22Rv1 (cell line): ENCODE data around the gene FABP3.

Experiments
- H3K27ac ChIP-seq: fragments of 450-650 bp; 2 replicates; pipeline ENCODE4 v1.5.1; 2017
- CTCF ChIP-seq: fragments of 450-650 bp; IDR thresholded peaks from 2 replicates; pipeline ENCODE4 v1.5.1; 2017; ENCODE audit warnings: mild to moderate bottlenecking
- ZFX ChIP-seq: fragments of 450-650 bp; IDR thresholded peaks from 2 replicates; pipeline ENCODE4 v1.6.1; 2017; ENCODE audit warnings: antibody characterized with exemption, borderline replicate concordance

Gene FABP3

GRCh38 chr1:31399976-31400375 is 27.1 kb upstream of the FABP3 start:
- no peak overlapping the region for H3K27ac ChIP-seq
- no peak for TF ChIP-seq ZFX
- no peak for TF ChIP-seq CTCF

- no peak for TF ChIP-seq CTCF
- TF ChIP-seq ZFX = no peak
- no peak overlapping the region for H3K27ac ChIP-seq
Measured at GRCh38 chr1:31398246-31398645, 25.4 kb upstream of the FABP3 start.

GRCh38 chr1:31397360-31398095 is 24.7 kb upstream of the FABP3 start:
- no peak overlapping the region for H3K27ac ChIP-seq
- no peak for TF ChIP-seq CTCF
- TF ChIP-seq ZFX = no peak

- H3K27ac ChIP-seq = no peak overlapping the region
- TF ChIP-seq CTCF (peak; percentile 45), ZFX (no peak)
Measured at GRCh38 chr1:31396633-31397351, 23.9 kb upstream of the FABP3 start.

GRCh38 chr1:31394584-31395193 is 21.8 kb upstream of the FABP3 start:
- TF ChIP-seq CTCF (peak; percentile 96), ZFX (no peak)
- peak overlapping the region; percentile 29; the same call in 1 of the 2 replicates for H3K27ac ChIP-seq

- no peak overlapping the region for H3K27ac ChIP-seq
- no peak for TF ChIP-seq CTCF
Measured at GRCh38 chr1:31393463-31393862, 20.6 kb upstream of the FABP3 start.

- no peak overlapping the region for H3K27ac ChIP-seq
- TF ChIP-seq ZFX (no peak), CTCF (no peak)
Measured at GRCh38 chr1:31390071-31390470, 17.2 kb upstream of the FABP3 start.
